ENCODE data around the gene DISP2.

The DISP2 gene

GRCh38 chr15:40325188-40325587 is 32.8 kb upstream of the DISP2 start:
- no peak for DNase-seq (ENCODE audit: low read depth, low spot score)
- no peak overlapping the region for H3K27ac ChIP-seq

GRCh38 chr15:40325700-40326099 is 32.3 kb upstream of the DISP2 start:
- no peak for DNase-seq (ENCODE audit: low read depth, low spot score)
- H3K27ac ChIP-seq = no peak overlapping the region

GRCh38 chr15:40327457-40327856 is 30.6 kb upstream of the DISP2 start:
- no peak for DNase-seq (ENCODE audit: low read depth, low spot score)
- peak overlapping the region; percentile 48 for H3K27ac ChIP-seq

GRCh38 chr15:40328176-40328575 is 29.8 kb upstream of the DISP2 start:
- peak overlapping the region; percentile 48 for H3K27ac ChIP-seq

GRCh38 chr15:40328751-40329150 is 29.3 kb upstream of the DISP2 start:
- no peak for DNase-seq (ENCODE audit: low read depth, low spot score)
- H3K27ac ChIP-seq = peak overlapping the region; percentile 48

More at GRCh38 chr15:40328176-40328575, 29.8 kb upstream of the DISP2 start:
- DNase-seq (ENCODE audit: low read depth, low spot score) = no peak

- H3K27ac ChIP-seq = no peak overlapping the region
- DNase-seq (ENCODE audit: low read depth, low spot score) = no peak
Observed at GRCh38 chr15:40329804-40330203, 28.2 kb upstream of the DISP2 start.

GRCh38 chr15:40330368-40330836 is 27.6 kb upstream of the DISP2 start:
- no peak overlapping the region for H3K27ac ChIP-seq
- DNase-seq (ENCODE audit: low read depth, low spot score) = no peak

GRCh38 chr15:40331026-40331425 is 27.0 kb upstream of the DISP2 start:
- DNase-seq (ENCODE audit: low read depth, low spot score) = no peak
- H3K27ac ChIP-seq = no peak overlapping the region

GRCh38 chr15:40331637-40332036 is 26.4 kb upstream of the DISP2 start:
- no peak overlapping the region for H3K27ac ChIP-seq
- DNase-seq (ENCODE audit: low read depth, low spot score) = no peak

GRCh38 chr15:40332113-40332781 is 25.8 kb upstream of the DISP2 start:
- no peak for DNase-seq (ENCODE audit: low read depth, low spot score)
- H3K27ac ChIP-seq = no peak overlapping the region

- DNase-seq (ENCODE audit: low read depth, low spot score) = no peak
- H3K27ac ChIP-seq = peak overlapping the region; percentile 52
Observed at GRCh38 chr15:40333922-40334492, 24.0 kb upstream of the DISP2 start.

- peak overlapping the region; percentile 52 for H3K27ac ChIP-seq
- no peak for DNase-seq (ENCODE audit: low read depth, low spot score)
Observed at GRCh38 chr15:40334541-40334940, 23.5 kb upstream of the DISP2 start.

GRCh38 chr15:40334941-40335795 is 22.9 kb upstream of the DISP2 start:
- DNase-seq (ENCODE audit: low read depth, low spot score) = no peak
- peak overlapping the region; percentile 52 for H3K27ac ChIP-seq

GRCh38 chr15:40335938-40336743 is 21.9 kb upstream of the DISP2 start:
- no peak for DNase-seq (ENCODE audit: low read depth, low spot score)
- H3K27ac ChIP-seq = peak overlapping the region; percentile 52

- DNase-seq (ENCODE audit: low read depth, low spot score) = no peak
Observed at GRCh38 chr15:40336744-40337122, 21.3 kb upstream of the DISP2 start.

GRCh38 chr15:40337597-40337996 is 20.4 kb upstream of the DISP2 start:
- H3K27ac ChIP-seq = peak overlapping the region; percentile 94
- no peak for DNase-seq (ENCODE audit: low read depth, low spot score)

More at GRCh38 chr15:40336744-40337122, 21.3 kb upstream of the DISP2 start:
- peak overlapping the region; percentile 52 for H3K27ac ChIP-seq

GRCh38 chr15:40338041-40338657 is 19.9 kb upstream of the DISP2 start:
- no peak for DNase-seq (ENCODE audit: low read depth, low spot score)
- H3K27ac ChIP-seq = peak overlapping the region; percentile 94

GRCh38 chr15:40338921-40339620 is 18.9 kb upstream of the DISP2 start:
- peak overlapping the region; percentile 94 for H3K27ac ChIP-seq
- DNase-seq (ENCODE audit: low read depth, low spot score) = peak; percentile 52

GRCh38 chr15:40339621-40339945 is 18.4 kb upstream of the DISP2 start:
- H3K27ac ChIP-seq = peak overlapping the region; percentile 94

More at GRCh38 chr15:40339621-40339945, 18.4 kb upstream of the DISP2 start:
- no peak for DNase-seq (ENCODE audit: low read depth, low spot score)

Measured in epithelial cell of prostate (primary cell).